Peyer's patch (tissue), 4 donors: ENCODE data around the gene DOCK2. TPM values are rescaled to one million over a fixed set of nuclear protein-coding genes. Genes with fewer than 3 reads are reported as not detected.

Experiments
- DNase-seq, 3 donors: peaks; one replicate each; pipeline ENCODE4 v3.0.0-alpha.2; 2017 to 2019
- H3K27ac ChIP-seq, 4 donors: fragments of 200-600 bp; sonication (generic); one replicate each; pipeline ENCODE4 v1.5.1; 2016 to 2019
- H3K27me3 ChIP-seq, 2 donors: fragments of 200-600 bp; sonication (generic); one replicate each; pipeline ENCODE4 v1.5.1; 2019
- H3K36me3 ChIP-seq, 3 donors: fragments of 200-600 bp; sonication (generic); one replicate each; pipeline ENCODE4 v1.5.1; 2016 to 2019
- H3K4me1 ChIP-seq, 4 donors: fragments of 200-600 bp; sonication (generic); one replicate each; pipeline ENCODE4 v1.5.1; 2016 to 2019
- H3K4me3 ChIP-seq, 4 donors: fragments of 200-600 bp; sonication (generic); 1 replicate in 3 of 4; 2 replicates in 1 of 4; pipeline ENCODE4 v1.5.1; 2016 to 2019; ENCODE audit warnings: mild to moderate bottlenecking in 1 of 4
- H3K9me3 ChIP-seq, 4 donors: fragments of 200-600 bp; sonication (generic); one replicate each; pipeline ENCODE4 v1.5.1; 2016 to 2019; ENCODE audit warnings: mild to moderate bottlenecking in 1 of 4
- POLR2A ChIP-seq, 2 donors: fragments of 450-650 bp; IDR thresholded peaks; one replicate each; pipeline ENCODE4 v1.5.1; 2017; ENCODE audit warnings: antibody characterized with exemption in 2 of 2, mild to moderate bottlenecking in 2 of 2, moderate library complexity in 2 of 2
- total RNA-seq, 4 donors: library from RNA; depleted of rRNA; stranded (reverse); fragments of >200 nt; gene quantifications; one replicate each; pipeline ENCODE4 v1.1.0, GENCODE V29; 2016
- TF ChIP-seq, protein P1 (sequence below), 6 experiments: fragments of 450-650 bp in 4 of 6; fragments of 200-600 bp in 2 of 6; sonication (generic) in 1 of 6; IDR thresholded peaks; one replicate each; pipeline ENCODE4 v1.5.1; 2017 to 2019; ENCODE audit warnings: antibody characterized with exemption in 6 of 6, mild to moderate bottlenecking in 3 of 6, moderate library complexity in 1 of 6

DOCK2 gene
- 100 to 1,000 TPM in 1 of 4 donors, 10 to 100 TPM in 3; 13.8 to 200 (median 17.8) TPM for total RNA-seq

DNA sequence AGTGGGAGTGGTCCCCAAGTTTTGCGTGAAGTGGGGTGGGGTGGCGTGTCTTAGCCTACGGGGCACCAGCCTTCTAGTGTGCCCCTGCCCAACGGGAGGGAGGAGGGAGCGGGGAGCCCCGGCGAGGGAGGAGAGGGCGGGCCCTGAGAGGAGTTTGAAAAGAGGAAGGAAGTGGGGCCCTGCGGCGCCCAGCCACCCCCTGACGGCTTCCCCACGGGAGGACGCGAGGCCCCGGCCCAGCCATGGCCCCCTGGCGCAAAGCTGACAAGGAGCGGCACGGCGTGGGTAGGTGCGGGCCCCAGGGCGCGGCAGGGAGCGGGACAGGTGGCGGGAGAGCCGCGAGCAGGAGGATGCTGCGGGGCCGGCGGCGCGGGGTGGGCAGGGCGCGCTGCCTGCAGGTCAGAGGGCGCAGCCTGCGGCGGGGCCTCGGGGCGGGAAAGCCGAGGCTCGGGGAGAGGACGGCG is at the start of gene DOCK2:
TSS of gene DOCK2 (plus strand) at position 191 of the 464 bp plus-strand sequence. CDS start at position 243, 52 bp downstream.
- Histone ChIP-seq H3K4me3 (peak within 1 kb of the TSS; percentile 55 to 86 (median 64)), H3K36me3 (no peaks in the 10 kb centered on the region), H3K27me3 (no peaks in the 10 kb centered on the region), H3K27ac (peak within 1 kb of the TSS; percentile 76 to 93 (median 82)), H3K9me3 (no peaks in the 10 kb centered on the region), H3K4me1 (no peaks in the 10 kb centered on the region)
- DNase-seq, result peak in 2 of 3 donors; percentile 85 to 88
- no peak for TF ChIP-seq POLR2A (IDR thresholded peaks at IDR 0.05)
- TF ChIP-seq, protein P1, sequence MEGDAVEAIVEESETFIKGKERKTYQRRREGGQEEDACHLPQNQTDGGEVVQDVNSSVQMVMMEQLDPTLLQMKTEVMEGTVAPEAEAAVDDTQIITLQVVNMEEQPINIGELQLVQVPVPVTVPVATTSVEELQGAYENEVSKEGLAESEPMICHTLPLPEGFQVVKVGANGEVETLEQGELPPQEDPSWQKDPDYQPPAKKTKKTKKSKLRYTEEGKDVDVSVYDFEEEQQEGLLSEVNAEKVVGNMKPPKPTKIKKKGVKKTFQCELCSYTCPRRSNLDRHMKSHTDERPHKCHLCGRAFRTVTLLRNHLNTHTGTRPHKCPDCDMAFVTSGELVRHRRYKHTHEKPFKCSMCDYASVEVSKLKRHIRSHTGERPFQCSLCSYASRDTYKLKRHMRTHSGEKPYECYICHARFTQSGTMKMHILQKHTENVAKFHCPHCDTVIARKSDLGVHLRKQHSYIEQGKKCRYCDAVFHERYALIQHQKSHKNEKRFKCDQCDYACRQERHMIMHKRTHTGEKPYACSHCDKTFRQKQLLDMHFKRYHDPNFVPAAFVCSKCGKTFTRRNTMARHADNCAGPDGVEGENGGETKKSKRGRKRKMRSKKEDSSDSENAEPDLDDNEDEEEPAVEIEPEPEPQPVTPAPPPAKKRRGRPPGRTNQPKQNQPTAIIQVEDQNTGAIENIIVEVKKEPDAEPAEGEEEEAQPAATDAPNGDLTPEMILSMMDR (IDR thresholded peaks at IDR 0.05), result no peak

DNA sequence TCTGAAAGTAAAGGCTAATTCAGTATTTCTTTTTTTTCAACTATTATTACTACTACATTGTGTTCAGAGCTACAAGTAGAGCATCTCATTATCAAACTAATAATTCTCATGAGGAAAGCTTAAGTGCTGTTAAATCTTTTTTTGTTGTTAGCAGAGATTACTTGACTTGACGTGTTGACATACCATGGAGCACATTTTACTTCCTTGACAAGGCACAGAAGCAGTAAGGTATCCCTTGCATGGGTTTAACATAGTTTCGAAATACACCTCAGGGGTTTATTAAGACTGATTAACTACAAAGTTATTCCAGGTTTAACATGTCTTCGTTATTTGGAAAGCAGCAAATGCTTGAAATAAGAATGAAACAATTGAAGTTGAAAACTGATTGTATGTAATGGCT is 46.5 kb upstream of the DOCK2 start:
- peaks cover 0 to 36% (median 0%) of the 10 kb centered on the region in 3 donors for H3K36me3 ChIP-seq
- no peaks in the 10 kb centered on the region for H3K4me1 ChIP-seq
- no peak overlapping the region for H3K27ac ChIP-seq
- H3K9me3 ChIP-seq, result no peaks in the 10 kb centered on the region
- no peak overlapping the region for H3K4me3 ChIP-seq
- DNase-seq, result no peak
- no peak for TF ChIP-seq POLR2A (IDR thresholded peaks at IDR 0.05)
- TF ChIP-seq, protein P1 (IDR thresholded peaks at IDR 0.05), result no peak
- H3K27me3 ChIP-seq, result no peaks in the 10 kb centered on the region

DNA sequence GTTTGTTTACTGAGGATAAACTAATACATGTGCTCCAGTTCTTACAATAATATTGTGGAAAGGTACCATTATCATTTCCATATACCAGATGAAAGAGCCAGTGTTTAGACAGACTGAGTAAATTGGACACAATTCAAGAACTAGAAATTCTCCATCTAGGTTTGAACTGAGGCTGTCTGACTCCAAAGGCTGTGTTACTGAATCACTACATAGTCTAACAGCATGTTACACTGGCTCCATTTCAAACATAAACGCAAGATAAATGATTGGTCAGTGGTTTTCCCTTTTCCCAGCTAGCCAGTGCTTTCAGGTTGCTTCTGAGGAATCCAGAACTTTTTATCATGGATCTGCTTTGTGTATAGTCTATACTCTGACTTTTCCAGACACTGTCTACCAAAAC is 45.4 kb upstream of the DOCK2 start:
- H3K4me3 ChIP-seq, result no peak overlapping the region
- TF ChIP-seq POLR2A (IDR thresholded peaks at IDR 0.05), result no peak
- TF ChIP-seq, protein P1 (IDR thresholded peaks at IDR 0.05), result no peak
- DNase-seq, result no peak
- no peaks in the 10 kb centered on the region for H3K9me3 ChIP-seq
- no peak overlapping the region for H3K27ac ChIP-seq
- no peaks in the 10 kb centered on the region for H3K4me1 ChIP-seq
- peaks cover 0 to 43% (median 0%) of the 10 kb centered on the region in 3 donors for H3K36me3 ChIP-seq
- H3K27me3 ChIP-seq, result no peaks in the 10 kb centered on the region

DNA sequence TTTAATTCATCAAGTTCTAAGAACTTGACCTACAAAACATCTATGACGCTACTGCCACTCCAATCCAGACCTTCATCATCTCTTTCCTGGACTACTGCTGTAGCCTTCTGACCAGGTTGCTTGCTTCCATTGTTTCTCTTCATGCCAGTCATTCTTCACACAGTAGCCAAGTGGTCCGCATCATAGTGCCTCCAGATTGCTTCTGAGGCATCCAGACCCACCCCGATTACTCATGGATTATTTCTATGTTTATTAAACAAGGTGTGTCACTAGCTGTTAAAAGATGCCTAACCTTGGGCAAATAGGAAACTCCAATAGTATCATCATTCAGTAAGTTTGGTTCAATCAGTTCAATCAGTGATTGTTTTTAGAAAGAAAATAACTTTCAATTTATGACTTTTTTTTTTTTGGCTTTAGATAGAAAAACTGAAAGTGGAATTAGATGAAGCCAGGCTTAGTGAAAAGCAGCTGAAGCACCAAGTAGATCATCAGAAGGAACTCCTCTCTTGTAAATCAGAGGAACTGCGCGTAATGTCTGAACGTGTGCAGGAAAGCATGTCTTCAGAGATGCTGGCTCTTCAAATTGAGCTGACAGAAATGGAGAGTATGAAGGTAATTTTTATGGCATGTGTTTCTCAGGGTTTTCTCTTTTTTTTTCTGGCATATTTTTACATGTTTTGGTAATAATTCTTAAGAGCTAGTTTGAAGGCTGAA is 44.0 kb upstream of the DOCK2 start:
- Histone ChIP-seq H3K27ac (no peak overlapping the region), H3K9me3 (no peaks in the 10 kb centered on the region), H3K27me3 (no peaks in the 10 kb centered on the region), H3K4me1 (no peaks in the 10 kb centered on the region), H3K4me3 (no peak overlapping the region), H3K36me3 (peaks cover 0 to 43% (median 0%) of the 10 kb centered on the region in 3 donors)
- TF ChIP-seq, protein P1 (IDR thresholded peaks at IDR 0.05), result no peak
- TF ChIP-seq POLR2A (IDR thresholded peaks at IDR 0.05), result no peak
- no peak for DNase-seq

DNA sequence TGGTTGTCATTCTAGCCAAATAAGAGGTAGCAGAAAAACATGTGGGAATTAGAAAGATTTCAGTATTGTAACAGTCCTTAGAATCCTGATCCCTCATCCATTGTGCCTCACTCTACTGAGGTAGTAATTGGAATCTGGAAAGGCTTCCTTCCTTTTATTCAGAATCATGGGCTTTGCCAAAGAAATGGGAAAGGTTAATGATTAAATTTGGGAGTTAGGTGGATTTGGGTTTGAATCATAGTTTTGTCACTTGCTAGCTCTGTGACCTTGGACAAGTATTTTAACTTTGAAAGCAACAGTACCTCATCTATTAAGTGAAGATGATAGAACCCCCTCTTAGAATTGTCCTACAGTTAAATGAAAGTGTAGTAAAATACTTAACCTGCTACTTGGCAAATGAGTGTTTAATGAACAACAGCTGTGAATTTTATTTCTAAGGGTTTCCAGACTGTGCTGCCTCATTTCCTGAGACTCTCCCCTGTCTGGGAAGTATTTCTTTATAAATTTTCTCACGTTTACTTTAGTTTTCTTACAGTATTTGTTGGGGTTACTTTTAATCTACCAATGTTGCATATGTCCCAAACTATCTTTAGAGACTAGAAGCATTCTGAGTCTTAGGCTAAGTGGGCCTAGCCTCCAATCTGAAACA is 41.8 kb upstream of the DOCK2 start:
- no peak for DNase-seq
- Histone ChIP-seq H3K4me3 (no peak overlapping the region), H3K27me3 (no peaks in the 10 kb centered on the region), H3K9me3 (no peaks in the 10 kb centered on the region), H3K27ac (no peak overlapping the region), H3K4me1 (no peaks in the 10 kb centered on the region), H3K36me3 (peaks cover 0 to 43% (median 0%) of the 10 kb centered on the region in 3 donors)
- TF ChIP-seq POLR2A (IDR thresholded peaks at IDR 0.05), result no peak
- TF ChIP-seq, protein P1 (IDR thresholded peaks at IDR 0.05), result no peak
